HG03439 (cell line): Measurements from ENCODE around the gene ZNF488.

Experiments
- ATAC-seq: cut with Tn5 transposase; IDR thresholded peaks from one replicate; pipeline ENCODE4 v1.9.1; 2021; ENCODE audit warnings: mild to moderate bottlenecking, moderate library complexity; ENCODE audit not compliant: unreplicated experiment

Gene ZNF488

GRCh38 chr10:47367646-47368045 lies 16.4 kb downstream of the ZNF488 start:
- no peak for ATAC-seq

- no peak for ATAC-seq
Observed at GRCh38 chr10:47366731-47367460, 17.2 kb downstream of the ZNF488 start.

- no peak for ATAC-seq
Observed at GRCh38 chr10:47366181-47366631, 17.9 kb downstream of the ZNF488 start.

- no peak for ATAC-seq
Observed at GRCh38 chr10:47365431-47366180, 18.5 kb downstream of the ZNF488 start.

- no peak for ATAC-seq
Observed at GRCh38 chr10:47364911-47365310, 19.2 kb downstream of the ZNF488 start.

GRCh38 chr10:47364366-47364765 lies 19.7 kb downstream of the ZNF488 start:
- no peak for ATAC-seq

GRCh38 chr10:47363781-47364180 lies 20.3 kb downstream of the ZNF488 start:
- ATAC-seq: no peak

- no peak for ATAC-seq
Observed at GRCh38 chr10:47362199-47362598, 21.9 kb downstream of the ZNF488 start.

- ATAC-seq: no peak
Observed at GRCh38 chr10:47361293-47361692, 22.8 kb downstream of the ZNF488 start.

- no peak for ATAC-seq
Observed at GRCh38 chr10:47360419-47361040, 23.6 kb downstream of the ZNF488 start.

- ATAC-seq: no peak
Observed at GRCh38 chr10:47359626-47360418, 24.3 kb downstream of the ZNF488 start.

GRCh38 chr10:47359101-47359500 lies 25.0 kb downstream of the ZNF488 start:
- ATAC-seq: no peak

GRCh38 chr10:47358457-47358856 lies 25.6 kb downstream of the ZNF488 start:
- ATAC-seq: no peak

- ATAC-seq: no peak
Observed at GRCh38 chr10:47357911-47358310, 26.2 kb downstream of the ZNF488 start.

- no peak for ATAC-seq
Observed at GRCh38 chr10:47357131-47357582, 26.9 kb downstream of the ZNF488 start.

- no peak for ATAC-seq
Observed at GRCh38 chr10:47356708-47357107, 27.4 kb downstream of the ZNF488 start.

- no peak for ATAC-seq
Observed at GRCh38 chr10:47354900-47355299, 29.2 kb downstream of the ZNF488 start.

- no peak for ATAC-seq
Observed at GRCh38 chr10:47354165-47354564, 29.9 kb downstream of the ZNF488 start.

- no peak for ATAC-seq
Observed at GRCh38 chr10:47353351-47353750, 30.7 kb downstream of the ZNF488 start.

GRCh38 chr10:47351899-47352815 lies 31.9 kb downstream of the ZNF488 start:
- no peak for ATAC-seq
